ENCODE measurements around the gene STX4.

STX4 gene

DNA sequence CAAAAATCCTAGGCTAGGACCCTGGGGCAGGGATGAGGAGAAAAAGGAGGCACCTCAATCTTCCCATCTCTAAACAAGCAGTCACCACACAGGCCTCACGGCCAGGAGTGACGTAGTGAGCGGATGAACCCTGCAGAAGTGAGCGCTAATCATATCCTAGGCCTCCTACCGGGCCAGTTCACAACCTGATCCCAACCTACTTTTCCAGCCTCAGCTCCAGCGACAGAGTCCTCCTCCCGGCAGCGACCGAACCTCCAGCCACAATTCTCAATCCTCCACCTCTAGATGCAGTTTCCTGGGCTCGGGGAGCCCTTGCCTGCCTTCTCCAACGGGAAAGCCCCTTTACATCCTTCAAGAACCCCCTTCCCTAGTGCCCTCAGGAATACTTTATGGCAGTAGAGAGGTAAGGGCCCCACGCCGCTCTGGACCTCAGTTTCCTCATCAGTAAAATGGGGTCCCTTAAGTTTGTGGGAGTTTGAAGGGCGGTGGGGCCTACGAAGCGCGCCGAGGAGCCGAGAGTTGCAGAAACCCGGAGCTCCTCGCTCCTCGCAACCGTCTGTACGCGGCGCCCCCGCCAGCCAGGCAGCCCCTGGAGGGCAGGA, 39.3 kb downstream of the STX4 start:
- H3K27me3 Mint-ChIP-seq (ENCODE audit: low read depth), result no peaks in the 10 kb centered on the region

DNA sequence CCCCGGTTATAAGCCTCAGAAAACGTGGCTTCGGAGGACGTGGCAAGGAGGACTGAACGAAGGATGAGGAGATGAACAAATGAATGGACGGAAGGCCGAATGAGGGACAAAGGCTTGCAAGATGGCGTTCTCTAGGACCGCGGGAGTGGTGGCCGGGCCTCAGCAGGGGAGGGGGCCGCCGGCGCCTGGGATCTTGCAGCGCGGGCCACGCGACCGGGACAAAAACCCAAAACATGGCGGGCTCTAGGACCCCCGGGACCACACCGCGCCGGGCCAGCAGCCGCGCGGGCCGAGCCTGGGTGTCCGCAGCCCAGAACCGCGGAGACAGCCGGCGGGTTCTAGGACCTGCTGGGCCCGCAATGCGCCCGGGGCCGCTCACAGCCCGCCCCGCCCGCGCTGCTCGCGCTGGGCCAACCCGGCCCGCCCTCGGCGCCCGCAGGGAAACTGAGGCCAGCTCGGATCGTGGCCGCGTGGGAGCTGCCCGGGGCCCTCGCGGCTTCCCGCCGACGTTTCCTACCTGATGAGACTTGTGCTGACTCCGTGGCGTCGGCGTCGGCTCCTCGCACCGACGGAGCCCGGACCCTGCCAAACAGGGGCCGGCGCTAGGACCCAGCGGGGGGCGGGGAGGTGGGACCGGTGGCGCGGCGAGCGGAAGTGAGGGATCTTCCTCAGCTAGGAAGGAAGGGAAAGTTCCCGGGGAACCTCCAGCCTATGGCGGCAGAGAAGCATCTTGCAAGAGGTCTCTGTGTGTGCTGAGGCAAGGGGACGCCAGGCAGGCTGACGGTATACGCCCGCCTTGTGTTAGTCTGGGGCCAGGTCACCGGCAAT, 40.0 kb downstream of the STX4 start:
- TF ChIP-seq, protein P1, sequence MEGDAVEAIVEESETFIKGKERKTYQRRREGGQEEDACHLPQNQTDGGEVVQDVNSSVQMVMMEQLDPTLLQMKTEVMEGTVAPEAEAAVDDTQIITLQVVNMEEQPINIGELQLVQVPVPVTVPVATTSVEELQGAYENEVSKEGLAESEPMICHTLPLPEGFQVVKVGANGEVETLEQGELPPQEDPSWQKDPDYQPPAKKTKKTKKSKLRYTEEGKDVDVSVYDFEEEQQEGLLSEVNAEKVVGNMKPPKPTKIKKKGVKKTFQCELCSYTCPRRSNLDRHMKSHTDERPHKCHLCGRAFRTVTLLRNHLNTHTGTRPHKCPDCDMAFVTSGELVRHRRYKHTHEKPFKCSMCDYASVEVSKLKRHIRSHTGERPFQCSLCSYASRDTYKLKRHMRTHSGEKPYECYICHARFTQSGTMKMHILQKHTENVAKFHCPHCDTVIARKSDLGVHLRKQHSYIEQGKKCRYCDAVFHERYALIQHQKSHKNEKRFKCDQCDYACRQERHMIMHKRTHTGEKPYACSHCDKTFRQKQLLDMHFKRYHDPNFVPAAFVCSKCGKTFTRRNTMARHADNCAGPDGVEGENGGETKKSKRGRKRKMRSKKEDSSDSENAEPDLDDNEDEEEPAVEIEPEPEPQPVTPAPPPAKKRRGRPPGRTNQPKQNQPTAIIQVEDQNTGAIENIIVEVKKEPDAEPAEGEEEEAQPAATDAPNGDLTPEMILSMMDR (IDR thresholded peaks at IDR 0.05; ENCODE audit: unreplicated experiment in 3 of 3), result no peak
- H3K27me3 Mint-ChIP-seq (ENCODE audit: low read depth), result no peaks in the 10 kb centered on the region
- H3K4me1 Mint-ChIP-seq, result peaks cover 30% of the 10 kb centered on the region

More for the DNA sequence above, 39.3 kb downstream of the STX4 start:
- Mint-ChIP-seq H3K9me3 (no peaks in the 10 kb centered on the region), H3K4me1 (peaks cover 30% of the 10 kb centered on the region), H3K36me3 (ENCODE audit: low read depth) (peaks cover 11% of the 10 kb centered on the region), H3K27ac (peak overlapping the region; percentile 81 to 97 (median 92)), H3K4me3 (peak overlapping the region; percentile 98 to 100 (median 99))
- TF ChIP-seq, protein P1 (IDR thresholded peaks at IDR 0.05; ENCODE audit: unreplicated experiment in 3 of 3), result no peak

DNA sequence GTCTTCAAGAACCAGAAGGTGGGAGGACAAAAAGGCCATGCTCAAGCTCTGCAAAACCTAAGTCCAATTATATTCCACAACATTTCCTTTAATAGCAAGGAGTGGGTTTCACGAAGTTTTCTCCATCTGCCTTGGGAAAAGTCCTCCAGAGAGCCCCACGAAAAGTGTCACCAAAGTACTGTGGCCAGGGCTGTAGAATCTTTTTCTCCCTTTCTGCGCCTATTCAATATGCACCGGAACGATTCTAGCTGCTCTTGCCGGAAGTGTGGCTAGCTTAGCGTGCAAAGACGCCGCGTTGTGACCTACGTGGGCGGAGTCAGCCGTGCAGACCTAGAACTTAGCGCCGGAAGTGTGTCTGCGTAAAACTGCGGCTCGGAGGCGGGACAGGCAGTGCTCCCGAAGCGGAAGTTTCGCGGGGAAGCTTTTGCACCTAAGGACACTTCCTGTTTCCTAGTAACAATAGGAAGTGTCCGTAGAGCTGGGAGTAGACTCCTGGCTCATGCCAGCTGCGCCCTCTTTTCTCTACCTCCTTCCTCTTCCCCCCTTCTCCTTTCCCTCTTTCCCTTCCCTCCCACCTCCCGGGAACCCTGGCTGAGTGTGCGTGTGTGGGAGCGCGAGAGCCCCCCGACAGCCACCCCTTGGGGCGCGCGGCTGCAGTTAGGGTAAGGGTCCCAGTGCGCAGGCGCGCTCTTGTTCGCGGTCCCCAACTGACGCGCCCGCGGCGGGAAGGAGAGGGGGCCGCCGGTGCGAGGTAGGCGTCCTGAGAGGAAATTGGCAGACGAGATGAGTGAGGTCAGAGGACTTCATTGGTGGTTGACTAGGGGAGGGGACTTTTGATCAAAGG, 40.8 kb downstream of the STX4 start, which contains the start of the genes ZNF646 and ZNF668:
Gene ZNF646, plus strand, starts transcription at position 453 of the 844 bp plus-strand sequence. CDS start 1,903 bp downstream, outside the sequence.
Gene ZNF668, minus strand, starts transcription at position 271 of the 844 bp plus-strand sequence. CDS start 9,781 bp downstream, outside the sequence.
- H3K36me3 Mint-ChIP-seq (ENCODE audit: low read depth), result peaks cover 26% of the 10 kb centered on the region
- peaks cover 27% of the 10 kb centered on the region for H3K4me1 Mint-ChIP-seq
- H3K4me3 Mint-ChIP-seq, result peak within 1 kb of the TSS; percentile 98 to 100 (median 99)
- H3K27me3 Mint-ChIP-seq (ENCODE audit: low read depth), result no peaks in the 10 kb centered on the region
- TF ChIP-seq, protein P1 (IDR thresholded peaks at IDR 0.05; ENCODE audit: unreplicated experiment in 3 of 3), result no peak
- peak within 1 kb of the TSS; percentile 81 to 97 (median 92) for H3K27ac Mint-ChIP-seq
- H3K9me3 Mint-ChIP-seq, result no peaks in the 10 kb centered on the region

More for the DNA sequence above, 40.0 kb downstream of the STX4 start:
- peak overlapping the region; percentile 98 to 100 (median 99) for H3K4me3 Mint-ChIP-seq
- peaks cover 18% of the 10 kb centered on the region for H3K36me3 Mint-ChIP-seq (ENCODE audit: low read depth)
- H3K27ac Mint-ChIP-seq, result peak overlapping the region; percentile 81 to 97 (median 92)
- no peaks in the 10 kb centered on the region for H3K9me3 Mint-ChIP-seq

DNA sequence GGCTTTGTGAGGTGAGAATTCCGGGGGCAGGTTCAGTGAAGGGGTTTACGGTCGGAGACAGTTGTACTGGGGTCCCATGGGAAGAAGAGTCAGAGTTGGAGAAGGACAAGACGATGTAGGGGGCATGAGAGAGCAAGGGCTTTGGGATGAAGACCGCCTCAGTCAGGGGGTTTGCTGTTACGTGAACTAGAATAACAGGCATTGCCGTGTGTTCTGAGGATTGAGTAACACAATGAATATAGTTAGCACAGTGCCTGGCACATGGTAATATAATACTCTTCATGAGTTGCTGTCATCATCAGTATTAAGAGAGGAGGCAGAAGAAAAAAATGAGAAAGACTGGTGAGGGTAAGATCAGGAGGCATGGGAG, 41.4 kb downstream of the STX4 start:
- peaks cover 24% of the 10 kb centered on the region for H3K4me1 Mint-ChIP-seq
- no peaks in the 10 kb centered on the region for H3K27me3 Mint-ChIP-seq (ENCODE audit: low read depth)
- TF ChIP-seq, protein P1 (IDR thresholded peaks at IDR 0.05; ENCODE audit: unreplicated experiment in 3 of 3), result no peak

DNA sequence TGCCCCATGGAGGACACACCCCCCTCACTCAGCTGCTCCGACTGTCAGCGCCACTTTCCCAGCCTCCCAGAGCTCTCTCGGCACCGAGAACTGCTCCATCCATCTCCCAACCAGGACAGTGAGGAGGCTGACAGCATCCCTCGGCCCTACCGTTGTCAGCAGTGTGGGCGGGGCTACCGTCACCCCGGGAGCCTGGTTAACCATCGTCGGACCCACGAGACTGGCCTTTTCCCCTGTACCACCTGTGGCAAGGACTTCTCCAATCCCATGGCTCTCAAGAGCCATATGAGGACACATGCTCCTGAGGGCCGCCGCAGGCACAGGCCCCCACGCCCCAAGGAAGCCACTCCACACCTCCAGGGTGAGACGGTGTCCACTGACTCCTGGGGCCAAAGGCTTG, 43.0 kb downstream of the STX4 start:
- Mint-ChIP-seq H3K4me3 (peak overlapping the region; percentile 95 to 96 (median 95)), H3K27ac (no peak overlapping the region), H3K9me3 (no peaks in the 10 kb centered on the region), H3K27me3 (ENCODE audit: low read depth) (no peaks in the 10 kb centered on the region), H3K4me1 (peaks cover 24% of the 10 kb centered on the region), H3K36me3 (ENCODE audit: low read depth) (peaks cover 36% of the 10 kb centered on the region)
- TF ChIP-seq, protein P1 (IDR thresholded peaks at IDR 0.05; ENCODE audit: unreplicated experiment in 3 of 3), result no peak

More for the DNA sequence above, 41.4 kb downstream of the STX4 start:
- H3K4me3 Mint-ChIP-seq, result peak overlapping the region; percentile 95 to 96 (median 95)
- peaks cover 30% of the 10 kb centered on the region for H3K36me3 Mint-ChIP-seq (ENCODE audit: low read depth)
- H3K27ac Mint-ChIP-seq, result peak overlapping the region; percentile 81 to 92 (median 91)
- no peaks in the 10 kb centered on the region for H3K9me3 Mint-ChIP-seq
